CD8-positive, alpha-beta memory T cell (primary cell): ENCODE results near the gene DHX8. TPM values are rescaled to one million over a fixed set of nuclear protein-coding genes. Genes with fewer than 3 reads are reported as not detected.
A peak's percentile ranks its signal among the peaks of the same experiment; 100 is the strongest.

Experiments used
- CTCF ChIA-PET: fragments of 350-600 bp; sonication (Branson Sonifier 250); formaldehyde crosslinking; loops from one replicate; lab custom pipeline; 2021; ENCODE audit warnings: antibody characterized with exemption; lab: Charles Lee
- POLR2A ChIA-PET: fragments of 350-600 bp; sonication (Branson Sonifier 250); formaldehyde crosslinking; loops from one replicate; lab custom pipeline; 2021; ENCODE audit warnings: antibody characterized with exemption; lab: Charles Lee
- DNase-seq, 5 donors: peaks; one replicate each; pipeline versions ENCODE4 v3.0.0 to v3.0.0-alpha.2; 2020 to 2022; ENCODE audit warnings: mixed read lengths in 1 of 5
- H3K27ac ChIP-seq: one replicate; pipeline ENCODE4 v1.7.0; 2013; ENCODE audit warnings: low read depth, mild to moderate bottlenecking, low read length, moderate library complexity
- H3K27me3 ChIP-seq: 2 replicates; pipeline ENCODE4 v1.7.0; 2013; ENCODE audit warnings: low read length, mild to moderate bottlenecking; ENCODE audit not compliant: insufficient read depth, poor library complexity, severe bottlenecking
- H3K36me3 ChIP-seq: 2 replicates; pipeline ENCODE4 v1.7.0; 2013; ENCODE audit warnings: mild to moderate bottlenecking, low read length, moderate library complexity; ENCODE audit not compliant: insufficient read depth
- H3K4me1 ChIP-seq: 2 replicates; pipeline ENCODE4 v1.7.0; 2013; ENCODE audit warnings: mild to moderate bottlenecking, low read length, moderate library complexity; ENCODE audit not compliant: insufficient read depth
- H3K4me3 ChIP-seq: 2 replicates; pipeline ENCODE4 v1.7.0; 2013; ENCODE audit warnings: mild to moderate bottlenecking, low read length
- H3K9me3 ChIP-seq: 2 replicates; pipeline ENCODE4 v1.7.0; 2013; ENCODE audit warnings: mild to moderate bottlenecking, low read length
- H3K27ac Mint-ChIP-seq, 8 donors: one replicate each; pipeline ENCODE4 v1.8.0; 2020 to 2021; ENCODE audit warnings: mixed read lengths in 8 of 8, mild to moderate bottlenecking in 6 of 8, inconsistent platforms in 3 of 8, moderate library complexity in 3 of 8
- H3K27me3 Mint-ChIP-seq, 2 donors: one replicate each; pipeline ENCODE4 v1.8.0; 2020 to 2021; ENCODE audit warnings: mixed read lengths in 2 of 2, mild to moderate bottlenecking in 1 of 2, moderate library complexity in 1 of 2
- H3K36me3 Mint-ChIP-seq, 3 donors: one replicate each; pipeline ENCODE4 v1.8.0; 2020 to 2021; ENCODE audit warnings: mixed read lengths in 3 of 3, inconsistent platforms in 1 of 3, mild to moderate bottlenecking in 1 of 3
- H3K4me1 Mint-ChIP-seq, 3 donors: one replicate each; pipeline ENCODE4 v1.8.0; 2020 to 2021; ENCODE audit warnings: mixed read lengths in 3 of 3, inconsistent platforms in 1 of 3, mild to moderate bottlenecking in 1 of 3
- H3K4me3 Mint-ChIP-seq, 7 donors: one replicate each; pipeline ENCODE4 v1.8.0; 2020 to 2021; ENCODE audit warnings: mixed read lengths in 7 of 7, mild to moderate bottlenecking in 6 of 7, moderate library complexity in 4 of 7, inconsistent platforms in 2 of 7
- H3K9me3 Mint-ChIP-seq, 5 donors: one replicate each; pipeline ENCODE4 v1.8.0; 2020 to 2022; ENCODE audit warnings: mixed read lengths in 5 of 5, mild to moderate bottlenecking in 3 of 5, moderate library complexity in 2 of 5, inconsistent platforms in 1 of 5
- polyA plus RNA-seq: library from polyadenylated mRNA; unstranded; fragments of 300-500 nt; fragmentation: Illumina TruSeq; gene quantifications from one replicate; pipeline ENCODE4 v1.2.3, GENCODE V29; 2021
- total RNA-seq, 2 experiments: library from RNA; stranded (reverse); gene quantifications; one replicate each; pipeline ENCODE4 v1.2.3, GENCODE V29; 2021

DHX8 gene
- total and polyA plus RNA-seq, 3 experiments from 2014 or later = 41.6 to 70.8 (median 64.8) TPM

- POLR2A ChIA-PET = no interaction called here
- Histone ChIP-seq H3K9me3 (no peaks in the 10 kb centered on the region), H3K36me3 (no peaks in the 10 kb centered on the region), H3K4me3 (no peak overlapping the region), H3K27ac (no peak overlapping the region), H3K4me1 (no peaks in the 10 kb centered on the region), H3K27me3 (peaks cover 4% of the 10 kb centered on the region)
- Mint-ChIP-seq H3K27ac (no peak overlapping the region), H3K4me1 (peaks cover 0 to 4% (median 0%) of the 10 kb centered on the region in 3 donors), H3K9me3 (no peaks in the 10 kb centered on the region), H3K36me3 (peaks cover 0 to 8% (median 4%) of the 10 kb centered on the region in 3 donors), H3K27me3 (peaks cover 32 to 52% of the 10 kb centered on the region in 2 donors), H3K4me3 (no peak overlapping the region)
- DNase-seq = no peak
- CTCF ChIA-PET = no interaction called here
Observed at GRCh38 chr17:43558805-43559160, 75.0 kb downstream of the DHX8 start.

GRCh38 chr17:43559161-43559816, 75.5 kb downstream of the DHX8 start:
- H3K27me3 Mint-ChIP-seq = peaks cover 28 to 53% of the 10 kb centered on the region in 2 donors
- peak overlapping the region; percentile 6 for H3K27ac ChIP-seq
- H3K36me3 Mint-ChIP-seq = peaks cover 0 to 8% (median 4%) of the 10 kb centered on the region in 3 donors
- POLR2A ChIA-PET = no interaction called here
- peak overlapping the region in 1 of 8 donors; percentile 56 for H3K27ac Mint-ChIP-seq
- peaks cover 4% of the 10 kb centered on the region for H3K27me3 ChIP-seq
- no peaks in the 10 kb centered on the region for H3K4me1 ChIP-seq
- peak overlapping the region in 1 of 7 donors; percentile 49 for H3K4me3 Mint-ChIP-seq
- CTCF ChIA-PET = no interaction called here
- no peaks in the 10 kb centered on the region for H3K36me3 ChIP-seq
- no peaks in the 10 kb centered on the region for H3K9me3 Mint-ChIP-seq
- no peak overlapping the region for H3K4me3 ChIP-seq
- no peaks in the 10 kb centered on the region for H3K9me3 ChIP-seq
- peaks cover 0 to 4% (median 0%) of the 10 kb centered on the region in 3 donors for H3K4me1 Mint-ChIP-seq
- no peak for DNase-seq

GRCh38 chr17:43560461-43561427, 77.0 kb downstream of the DHX8 start:
- ChIA-PET POLR2A (no interaction called here), CTCF (no interaction called here)
- no peaks in the 10 kb centered on the region for H3K9me3 Mint-ChIP-seq
- no peak overlapping the region for H3K4me3 Mint-ChIP-seq
- peaks cover 27 to 52% of the 10 kb centered on the region in 2 donors for H3K27me3 Mint-ChIP-seq
- H3K27ac Mint-ChIP-seq = no peak overlapping the region
- H3K27ac ChIP-seq = no peak overlapping the region
- H3K4me3 ChIP-seq = no peak overlapping the region
- peaks cover 4% of the 10 kb centered on the region for H3K27me3 ChIP-seq
- no peak for DNase-seq
- peaks cover 0 to 4% (median 0%) of the 10 kb centered on the region in 3 donors for H3K4me1 Mint-ChIP-seq
- H3K4me1 ChIP-seq = no peaks in the 10 kb centered on the region
- H3K36me3 Mint-ChIP-seq = peaks cover 0 to 8% (median 4%) of the 10 kb centered on the region in 3 donors
- no peaks in the 10 kb centered on the region for H3K36me3 ChIP-seq
- no peaks in the 10 kb centered on the region for H3K9me3 ChIP-seq

DNA sequence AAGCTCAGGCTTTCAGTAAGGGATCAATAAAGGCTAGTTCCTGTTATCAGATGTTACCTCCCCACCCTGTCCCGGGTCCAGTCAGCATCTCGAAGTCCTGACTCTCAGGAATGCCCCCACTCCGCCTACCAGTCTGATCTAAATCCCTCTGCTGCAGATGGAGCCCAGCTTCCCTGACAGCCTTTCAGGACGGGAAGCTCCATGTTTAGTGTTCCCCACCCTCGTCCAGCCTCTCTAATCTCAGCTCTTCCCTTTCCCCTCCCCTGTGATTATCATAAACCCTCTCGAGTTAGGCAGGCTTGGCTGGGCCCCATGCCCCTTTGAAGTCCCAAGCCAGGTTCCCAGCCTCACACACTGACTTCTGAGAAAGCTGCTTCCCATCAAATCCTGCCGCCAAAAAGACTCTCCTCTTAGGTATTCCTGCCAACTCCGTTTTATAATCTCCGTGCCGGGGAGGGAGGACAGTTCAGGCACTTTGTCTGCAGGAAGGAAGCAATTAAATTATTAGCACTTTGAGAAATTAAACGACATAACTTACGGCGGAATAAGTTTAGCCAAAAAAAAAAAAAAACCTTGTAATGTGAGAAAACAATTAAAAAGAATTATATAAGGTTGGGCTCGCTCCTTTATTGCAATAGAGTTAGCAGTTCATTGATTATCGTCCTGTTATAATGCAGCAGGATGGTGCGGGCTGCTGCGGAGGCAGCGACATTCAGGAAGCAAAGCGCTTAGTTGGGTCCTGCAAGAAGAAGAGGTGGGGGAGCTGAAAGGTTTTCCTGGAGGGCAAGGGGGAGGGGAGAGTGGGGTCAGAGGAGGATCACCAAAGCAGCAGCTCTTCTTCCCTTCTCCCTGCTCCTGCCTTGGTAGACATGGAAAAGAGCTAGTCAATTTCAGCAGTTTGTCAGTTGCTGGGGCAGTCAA, 79.2 kb downstream of the DHX8 start:
- H3K27ac ChIP-seq = no peak overlapping the region
- no peaks in the 10 kb centered on the region for H3K36me3 ChIP-seq
- H3K4me3 ChIP-seq = no peak overlapping the region
- no peaks in the 10 kb centered on the region for H3K9me3 Mint-ChIP-seq
- H3K4me1 Mint-ChIP-seq = peaks cover 0 to 4% (median 0%) of the 10 kb centered on the region in 3 donors
- peaks cover 4% of the 10 kb centered on the region for H3K27me3 ChIP-seq
- peaks cover 27 to 46% of the 10 kb centered on the region in 2 donors for H3K27me3 Mint-ChIP-seq
- peak overlapping the region in 1 of 7 donors; percentile 49 for H3K4me3 Mint-ChIP-seq
- no peak for DNase-seq
- H3K27ac Mint-ChIP-seq = peak overlapping the region in 1 of 8 donors; percentile 10
- POLR2A ChIA-PET = no interaction called here
- CTCF ChIA-PET = interaction anchor here (0.7 to 1.9 kb wide), 3 partner anchors 14 to 108 kb away, joined by 3 to 9 read pairs (median 4); no protein-coding TSS in a partner anchor
- no peaks in the 10 kb centered on the region for H3K9me3 ChIP-seq
- no peaks in the 10 kb centered on the region for H3K4me1 ChIP-seq
- H3K36me3 Mint-ChIP-seq = peaks cover 0 to 3% (median 0%) of the 10 kb centered on the region in 3 donors

DNA sequence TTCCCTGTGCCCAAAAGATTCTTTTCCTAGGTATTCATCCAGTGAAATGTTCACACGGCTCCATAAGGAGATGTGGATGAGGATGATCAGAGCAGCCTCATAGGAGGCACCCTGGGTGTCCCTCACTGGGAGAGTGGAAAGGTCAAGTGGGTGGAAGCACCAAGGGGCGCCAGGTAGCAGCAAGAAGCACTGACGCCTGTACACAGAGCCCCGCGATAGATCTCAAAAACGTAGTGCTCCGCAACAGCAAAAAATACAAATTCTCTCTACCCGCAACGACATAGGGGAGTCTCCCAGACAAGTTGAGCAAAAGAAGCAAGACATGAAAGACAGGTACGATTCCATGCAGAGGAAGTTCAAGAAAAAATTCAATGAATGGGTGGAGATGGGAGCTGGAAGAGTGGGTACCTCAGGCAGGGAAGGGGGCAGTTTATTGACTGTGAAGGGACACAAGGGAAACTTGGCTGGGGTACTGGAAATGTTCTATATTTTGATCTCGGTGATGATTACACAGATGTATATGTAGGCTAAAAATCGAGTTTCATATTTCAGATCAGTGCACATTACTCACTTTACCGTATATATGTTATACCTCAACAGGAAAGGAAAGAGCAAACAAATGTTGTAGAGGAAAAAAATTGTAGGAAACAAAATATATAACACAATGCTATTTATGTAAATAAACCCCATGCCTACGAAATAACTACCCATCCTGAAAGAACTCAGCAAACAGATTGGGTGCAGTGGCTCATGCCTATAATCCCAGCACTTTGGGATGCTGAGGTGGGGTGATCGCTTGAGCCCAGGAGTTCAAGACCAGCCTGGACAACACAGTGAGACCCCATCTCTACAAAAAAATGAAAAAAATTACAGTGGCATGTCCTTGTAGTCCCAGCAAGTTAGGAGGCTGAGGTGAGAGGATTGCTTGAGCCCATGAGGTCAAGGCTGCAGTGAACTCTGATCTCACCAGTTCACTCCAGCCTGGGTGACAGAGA, 80.1 kb downstream of the DHX8 start:
- peak overlapping the region in 1 of 8 donors; percentile 44 for H3K27ac Mint-ChIP-seq
- Histone ChIP-seq H3K4me1 (no peaks in the 10 kb centered on the region), H3K36me3 (no peaks in the 10 kb centered on the region), H3K27me3 (peaks cover 4% of the 10 kb centered on the region), H3K4me3 (no peak overlapping the region), H3K27ac (no peak overlapping the region), H3K9me3 (no peaks in the 10 kb centered on the region)
- H3K4me1 Mint-ChIP-seq = peaks cover 0 to 4% (median 0%) of the 10 kb centered on the region in 3 donors
- ChIA-PET CTCF (interaction anchor here (1.2 to 1.9 kb wide), 2 partner anchors 13 to 107 kb away, joined by 3 to 9 read pairs; no protein-coding TSS in a partner anchor), POLR2A (no interaction called here)
- H3K9me3 Mint-ChIP-seq = no peaks in the 10 kb centered on the region
- DNase-seq = no peak
- H3K27me3 Mint-ChIP-seq = peaks cover 27 to 46% of the 10 kb centered on the region in 2 donors
- H3K36me3 Mint-ChIP-seq = peaks cover 0 to 3% (median 0%) of the 10 kb centered on the region in 3 donors
- no peak overlapping the region for H3K4me3 Mint-ChIP-seq

- POLR2A ChIA-PET = no interaction called here
- H3K9me3 ChIP-seq = no peaks in the 10 kb centered on the region
- no peaks in the 10 kb centered on the region for H3K4me1 ChIP-seq
- H3K36me3 ChIP-seq = no peaks in the 10 kb centered on the region
- CTCF ChIA-PET = no interaction called here
- Mint-ChIP-seq H3K9me3 (no peaks in the 10 kb centered on the region), H3K36me3 (no peaks in the 10 kb centered on the region), H3K4me1 (no peaks in the 10 kb centered on the region), H3K4me3 (no peak overlapping the region), H3K27ac (peak overlapping the region in 1 of 8 donors; percentile 81), H3K27me3 (peaks cover 2 to 11% of the 10 kb centered on the region in 2 donors)
- H3K27me3 ChIP-seq = no peaks in the 10 kb centered on the region
- no peak overlapping the region for H3K27ac ChIP-seq
- DNase-seq = no peak
- no peak overlapping the region for H3K4me3 ChIP-seq
Observed at GRCh38 chr17:43568506-43569082, 84.8 kb downstream of the DHX8 start.
